Fibroblast of skin of left biceps (primary cell): ENCODE results near the gene SRGAP2C.
"Not testable (repeated sequence)": the region's sequence is repeated elsewhere in the genome, so short reads cannot be mapped to it uniquely, and the experiment has no call there.

Experiments used
- DNase-seq, 2 experiments: peaks; one replicate each; pipeline ENCODE4 v3.0.0-alpha.2; 2013; ENCODE audit warnings: low read depth in 2 of 2

Gene SRGAP2C

DNA sequence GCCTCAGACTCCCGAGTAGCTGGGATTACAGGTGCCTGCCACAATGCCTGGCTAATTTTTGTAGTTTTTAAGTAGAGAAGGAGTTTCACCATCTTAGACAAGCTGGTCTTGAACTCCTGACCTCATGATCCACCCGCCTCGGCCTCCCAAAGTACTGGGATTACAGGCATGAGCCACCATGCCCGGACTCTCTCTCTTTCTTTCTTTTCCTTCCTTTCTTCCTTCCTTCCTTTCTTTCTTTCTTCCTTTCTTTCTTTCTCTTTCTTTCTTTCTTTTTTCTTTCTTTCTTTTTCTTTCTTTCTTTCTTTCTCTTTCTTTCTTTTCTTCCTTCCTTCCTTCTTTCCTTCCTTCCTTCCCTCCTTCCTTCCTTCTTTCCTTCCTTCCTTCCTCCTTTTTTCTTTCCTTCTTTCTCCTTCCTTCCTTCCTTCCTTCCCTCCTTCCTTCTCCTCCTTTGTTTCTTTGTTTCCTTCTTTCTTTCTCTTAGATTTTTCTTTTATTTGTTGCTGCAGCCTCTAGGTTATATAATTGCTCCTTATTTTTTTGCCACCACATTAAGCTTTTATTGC lies 234.4 kb downstream of the SRGAP2C start:
- not testable (repeated sequence) for DNase-seq

DNA sequence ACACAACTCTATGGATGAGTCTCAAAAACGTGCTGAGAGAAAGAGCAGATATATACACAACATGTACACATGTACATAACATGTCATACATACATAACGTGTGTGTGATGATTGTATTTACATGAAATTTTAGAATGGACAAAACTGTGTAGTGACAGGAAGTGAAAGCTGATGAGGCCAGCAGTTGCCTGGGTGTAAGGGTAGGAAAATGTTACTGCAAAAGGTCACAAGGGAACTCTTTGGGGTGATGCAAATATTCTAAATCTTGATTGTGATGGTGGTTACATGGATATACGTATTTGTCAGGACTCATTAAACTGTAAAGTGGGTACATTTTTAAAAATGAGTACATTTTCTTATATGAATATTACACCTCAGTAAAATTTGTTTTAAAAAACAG lies 236.7 kb downstream of the SRGAP2C start:
- not testable (repeated sequence) for DNase-seq

DNA sequence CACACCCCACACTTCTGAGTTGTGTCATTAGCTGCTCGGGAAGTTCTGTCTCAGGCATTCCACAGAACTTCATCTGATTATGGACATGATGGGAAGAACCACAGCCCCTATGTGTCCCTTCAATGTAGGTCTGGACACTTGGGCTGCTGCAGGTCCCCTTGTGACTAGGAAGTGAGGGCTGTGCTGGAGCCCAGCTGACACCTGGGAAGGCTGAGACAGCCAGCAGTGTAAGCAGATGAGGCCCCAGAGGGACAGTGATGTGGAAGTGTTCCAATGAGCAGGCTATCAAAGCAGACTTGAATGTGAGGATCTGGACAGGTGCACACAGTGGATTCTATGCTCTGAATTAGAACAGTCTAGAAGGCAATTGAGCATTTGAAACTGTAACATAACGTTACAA lies 239.2 kb downstream of the SRGAP2C start:
- DNase-seq: not testable (repeated sequence)

DNA sequence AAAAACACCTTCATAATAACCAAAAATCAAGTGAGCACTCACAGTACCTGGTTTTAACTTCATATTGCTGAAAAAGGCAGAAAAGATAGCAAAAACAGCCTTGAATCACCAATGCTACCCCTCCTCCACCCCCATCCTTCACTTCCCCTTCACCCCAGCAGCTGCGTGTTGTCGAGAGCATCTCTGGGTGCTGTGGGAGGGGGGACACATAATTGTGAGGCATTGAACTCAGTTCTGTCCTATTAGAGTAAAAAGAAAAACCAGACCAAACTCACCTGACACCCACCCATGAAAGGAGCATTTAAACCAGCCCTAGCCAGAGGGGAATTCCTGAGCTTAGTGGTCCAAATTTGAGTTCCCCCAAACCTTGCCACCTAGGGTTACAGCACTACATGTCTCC lies 248.7 kb downstream of the SRGAP2C start:
- not testable (repeated sequence) for DNase-seq

DNA sequence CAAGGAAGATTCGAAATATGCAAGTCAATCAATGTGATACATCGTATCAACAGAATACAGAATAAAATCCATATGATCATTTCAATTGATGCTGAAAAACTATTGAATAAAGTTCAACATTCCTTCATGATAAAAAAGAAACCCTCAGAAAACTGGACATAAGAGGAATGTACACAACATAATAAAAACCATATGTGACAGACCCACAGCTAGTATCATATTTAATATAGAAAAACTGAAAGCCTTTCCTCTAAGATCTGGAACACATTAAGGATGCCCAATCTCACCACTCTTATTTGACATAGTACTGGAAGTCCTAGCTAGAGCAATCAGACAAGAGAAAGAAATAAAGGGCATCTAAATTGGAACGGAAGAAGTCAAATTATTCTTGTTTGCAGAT lies 254.1 kb downstream of the SRGAP2C start:
- peak; percentile 21 to 26 for DNase-seq

DNA sequence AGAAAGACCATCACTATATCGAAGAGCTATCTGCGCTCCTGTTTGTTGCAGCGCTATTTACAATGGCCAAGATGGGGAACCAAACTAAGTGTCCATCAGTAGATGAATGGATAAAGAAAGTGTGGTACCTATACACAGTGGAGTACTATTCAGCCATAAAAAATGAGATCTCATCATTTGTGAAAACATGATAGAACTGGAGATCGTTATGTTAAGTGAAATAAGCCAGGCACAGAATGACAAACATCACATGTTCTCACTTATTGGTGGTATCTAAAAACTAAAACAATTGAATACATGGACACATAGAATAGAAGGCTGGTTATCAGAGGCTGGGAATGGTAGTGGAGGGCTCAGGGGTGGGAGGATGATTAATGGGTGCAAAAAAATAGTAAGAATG lies 256.2 kb downstream of the SRGAP2C start:
- no peak for DNase-seq
